ENCODE measurements around the gene KIF15.

KIF15 gene

GRCh38 chr3:44761101-44761423 is 532 bp upstream of the KIF15 start:
- H2AFZ ChIP-seq (ENCODE audit: low read length): peak overlapping the region; percentile 90

DNA sequence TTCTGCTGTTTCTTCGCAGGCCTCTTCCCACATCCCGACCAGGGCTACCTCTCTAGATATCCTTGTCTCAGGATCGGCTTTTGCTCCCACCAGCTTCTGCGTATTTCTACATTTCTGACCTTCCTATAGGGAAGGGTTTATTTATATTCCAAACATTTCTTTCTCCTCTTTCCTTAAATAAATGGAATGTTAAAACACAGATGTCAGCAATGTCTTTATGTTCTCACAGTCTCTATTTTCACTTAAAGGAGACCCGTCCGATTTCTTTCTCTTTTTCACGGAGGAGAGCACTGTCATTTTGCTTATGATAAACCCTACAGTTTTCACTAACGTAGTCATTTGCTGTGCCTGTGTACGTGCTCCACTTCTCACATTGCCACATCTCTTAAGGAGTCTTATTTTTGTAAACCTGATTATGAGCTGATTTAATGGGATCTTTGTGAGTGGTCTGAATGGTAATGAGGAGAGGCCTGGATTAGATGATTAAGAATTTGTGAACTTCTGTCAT is 630 bp downstream of the KIF15 start:
- Histone ChIP-seq H3K4me1 (ENCODE audit: insufficient read depth, low read length, poor library complexity, severe bottlenecking) (peaks cover 34% of the 10 kb centered on the region), H3K9me3 (ENCODE audit: insufficient read depth, low read depth, low read length) (0 out of 2 replicates have a peak, but pooled peaks cover 6% of the 10 kb centered on the region), H2AFZ (ENCODE audit: low read length) (peak overlapping the region; percentile 90), H4K20me1 (ENCODE audit: insufficient read depth, low read length, poor library complexity, severe bottlenecking) (no peaks in the 10 kb centered on the region), H3K36me3 (ENCODE audit: insufficient read depth, low read length) (no peaks in the 10 kb centered on the region), H3F3A (ENCODE audit: low read depth) (no peaks in the 10 kb centered on the region), H3K27me3 (ENCODE audit: insufficient read depth, low read length, poor library complexity, severe bottlenecking) (no peaks in the 10 kb centered on the region), H3K9me2 (replicated peaks; ENCODE audit: low read depth, low read length) (no peaks in the 10 kb centered on the region), H3K79me2 (ENCODE audit: insufficient read depth, low read length) (peaks cover 74% of the 10 kb centered on the region), H3K4me3 (ENCODE audit: low read length, poor library complexity, severe bottlenecking) (peak overlapping the region; percentile 91), H3K9ac (ENCODE audit: low read depth, low read length, poor library complexity, severe bottlenecking) (peak overlapping the region; percentile 91), H3K4me2 (ENCODE audit: low read depth, low read length, poor library complexity, severe bottlenecking) (peak overlapping the region; percentile 88)
- no peak for TF ChIP-seq CTCF (conservative IDR thresholded peaks at IDR 0.05; ENCODE audit: low read length)
- no peak for TF ChIP-seq EZH2phosphoT487 (IDR thresholded peaks at IDR 0.05; ENCODE audit: borderline replicate concordance)

More at GRCh38 chr3:44761101-44761423, 532 bp upstream of the KIF15 start:
- Histone ChIP-seq H3F3A (ENCODE audit: low read depth) (no peaks in the 10 kb centered on the region), H3K4me1 (ENCODE audit: insufficient read depth, low read length, poor library complexity, severe bottlenecking) (peaks cover 30% of the 10 kb centered on the region), H3K9me3 (ENCODE audit: insufficient read depth, low read depth, low read length) (peaks cover 10% of the 10 kb centered on the region; the same call in 1 of the 2 replicates), H3K9me2 (replicated peaks; ENCODE audit: low read depth, low read length) (no peaks in the 10 kb centered on the region), H3K4me2 (ENCODE audit: low read depth, low read length, poor library complexity, severe bottlenecking) (peak overlapping the region; percentile 90), H3K27me3 (ENCODE audit: insufficient read depth, low read length, poor library complexity, severe bottlenecking) (no peaks in the 10 kb centered on the region), H3K9ac (ENCODE audit: low read depth, low read length, poor library complexity, severe bottlenecking) (peak overlapping the region; percentile 91), H3K79me2 (ENCODE audit: insufficient read depth, low read length) (peaks cover 67% of the 10 kb centered on the region), H4K20me1 (ENCODE audit: insufficient read depth, low read length, poor library complexity, severe bottlenecking) (no peaks in the 10 kb centered on the region), H3K4me3 (ENCODE audit: low read length, poor library complexity, severe bottlenecking) (peak overlapping the region; percentile 91), H3K36me3 (ENCODE audit: insufficient read depth, low read length) (no peaks in the 10 kb centered on the region)
- no peak for TF ChIP-seq EZH2phosphoT487 (IDR thresholded peaks at IDR 0.05; ENCODE audit: borderline replicate concordance)
- no peak for TF ChIP-seq CTCF (conservative IDR thresholded peaks at IDR 0.05; ENCODE audit: low read length)

DNA sequence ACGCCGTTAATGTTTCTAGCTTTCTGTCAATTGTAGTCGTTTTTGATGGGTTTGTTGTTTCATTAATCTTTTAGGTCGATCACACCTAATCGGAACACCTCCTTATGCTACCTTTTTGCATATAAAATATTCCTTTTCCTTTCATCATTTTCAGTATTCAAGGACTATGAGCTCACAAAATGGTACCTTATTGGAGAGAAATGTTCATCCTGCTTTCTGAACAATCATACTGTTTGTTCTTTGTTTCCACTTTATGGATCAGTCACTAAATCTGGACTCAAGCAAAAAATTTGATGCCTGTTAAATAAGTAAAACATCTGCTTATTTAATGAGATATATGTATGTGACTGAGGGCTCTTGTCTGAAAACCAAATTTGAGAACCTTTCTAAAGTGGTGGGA is 1.1 kb downstream of the KIF15 start:
- H3K9ac ChIP-seq (ENCODE audit: low read depth, low read length, poor library complexity, severe bottlenecking): peak overlapping the region; percentile 91
- H3K4me3 ChIP-seq (ENCODE audit: low read length, poor library complexity, severe bottlenecking): peak overlapping the region; percentile 91
- TF ChIP-seq EZH2phosphoT487 (IDR thresholded peaks at IDR 0.05; ENCODE audit: borderline replicate concordance) (no peak), CTCF (conservative IDR thresholded peaks at IDR 0.05; ENCODE audit: low read length) (no peak)
- no peak overlapping the region for H2AFZ ChIP-seq (ENCODE audit: low read length)
- no peaks in the 10 kb centered on the region for H3K27me3 ChIP-seq (ENCODE audit: insufficient read depth, low read length, poor library complexity, severe bottlenecking)
- H3K4me2 ChIP-seq (ENCODE audit: low read depth, low read length, poor library complexity, severe bottlenecking): peak overlapping the region; percentile 88
- H3K36me3 ChIP-seq (ENCODE audit: insufficient read depth, low read length): no peaks in the 10 kb centered on the region
- H3F3A ChIP-seq (ENCODE audit: low read depth): no peaks in the 10 kb centered on the region
- H3K9me2 ChIP-seq (replicated peaks; ENCODE audit: low read depth, low read length): no peaks in the 10 kb centered on the region
- H3K9me3 ChIP-seq (ENCODE audit: insufficient read depth, low read depth, low read length): 0 out of 2 replicates have a peak, but pooled peaks cover 6% of the 10 kb centered on the region
- H3K4me1 ChIP-seq (ENCODE audit: insufficient read depth, low read length, poor library complexity, severe bottlenecking): peaks cover 34% of the 10 kb centered on the region
- no peaks in the 10 kb centered on the region for H4K20me1 ChIP-seq (ENCODE audit: insufficient read depth, low read length, poor library complexity, severe bottlenecking)
- peaks cover 77% of the 10 kb centered on the region for H3K79me2 ChIP-seq (ENCODE audit: insufficient read depth, low read length)
